SU-DHL-6 (cell line): Measurements from ENCODE around the gene KDM4F.

Experiments used
- H2AFZ ChIP-seq: fragments of 200-600 bp; sonication (generic); 2 replicates; pipeline ENCODE4 v1.6.1; 2014; ENCODE audit warnings: low read depth, mild to moderate bottlenecking, moderate library complexity, mixed read lengths, antibody characterized with exemption, low read length; ENCODE audit not compliant: severe bottlenecking
- H3F3A ChIP-seq: fragments of 200-600 bp; shearing (Covaris generic); 2 replicates; pipeline ENCODE4 v1.6.0; 2016; ENCODE audit warnings: antibody characterized with exemption, mild to moderate bottlenecking; ENCODE audit not compliant: insufficient read depth
- H3K27ac ChIP-seq: fragments of 200-600 bp; sonication (generic); 2 replicates; pipeline ENCODE4 v1.5.1; 2016; ENCODE audit warnings: low read depth, mild to moderate bottlenecking, low read length, moderate library complexity, mixed read lengths
- H3K27me3 ChIP-seq: fragments of 200-600 bp; sonication (generic), shearing (Covaris generic); 2 replicates; pipeline ENCODE4 v1.6.0; 2014; ENCODE audit warnings: mild to moderate bottlenecking, low read length
- H3K36me3 ChIP-seq: fragments of 200-600 bp; sonication (generic); 2 replicates; pipeline ENCODE4 v1.6.1; 2014; ENCODE audit warnings: mild to moderate bottlenecking, low read length, mixed read lengths
- H3K4me2 ChIP-seq: fragments of 300-600, 200-600 bp; shearing (Covaris generic), sonication (generic); 2 replicates; pipeline ENCODE4 v1.6.0; 2014; ENCODE audit warnings: low read length, low read depth, mild to moderate bottlenecking; ENCODE audit not compliant: poor library complexity, severe bottlenecking
- H3K4me3 ChIP-seq: fragments of 200-600 bp; sonication (generic); 2 replicates; pipeline ENCODE4 v1.5.1; 2014; ENCODE audit warnings: antibody characterized with exemption, low read length, mild to moderate bottlenecking, mixed read lengths; ENCODE audit not compliant: insufficient read depth, poor library complexity, severe bottlenecking
- H3K79me2 ChIP-seq: fragments of 200-600 bp; sonication (generic); 2 replicates; pipeline ENCODE4 v1.6.1; 2014; ENCODE audit warnings: mild to moderate bottlenecking, low read length, moderate library complexity; ENCODE audit not compliant: insufficient read depth
- H3K9ac ChIP-seq: fragments of 200-600 bp; sonication (generic); 2 replicates; pipeline ENCODE4 v1.7.0; 2014; ENCODE audit warnings: mild to moderate bottlenecking, low read length
- H3K9me2 ChIP-seq: fragments of 200-600 bp; sonication (generic); replicated peaks from 2 replicates; pipeline ENCODE4 v1.6.1; 2014; ENCODE audit warnings: low read length; ENCODE audit not compliant: insufficient read depth
- H3K9me3 ChIP-seq: fragments of 200-600 bp; sonication (generic); 2 replicates; pipeline ENCODE4 v1.6.1; 2014; ENCODE audit warnings: low read length, mixed read lengths; ENCODE audit not compliant: insufficient read depth
- H4K20me1 ChIP-seq: fragments of 200-600 bp; sonication (generic); 2 replicates; pipeline ENCODE4 v1.6.1; 2014; ENCODE audit warnings: low read depth, mild to moderate bottlenecking, antibody characterized with exemption, low read length, moderate library complexity, mixed read lengths
- CTCF ChIP-seq: fragments of 200-600 bp; sonication (generic); IDR thresholded peaks from one replicate; pipeline ENCODE4 v1.5.1; 2017; ENCODE audit warnings: antibody characterized with exemption, mild to moderate bottlenecking, low read length, moderate library complexity; ENCODE audit not compliant: insufficient read depth, poor library complexity, severe bottlenecking
- EZH2phosphoT487 ChIP-seq: fragments of 200-600 bp; sonication (generic), shearing (Covaris generic); conservative IDR thresholded peaks from 2 replicates; pipeline ENCODE4 v1.6.1; 2018; ENCODE audit warnings: mild to moderate bottlenecking, antibody characterized with exemption, low read length, moderate library complexity, mixed read lengths

Gene KDM4F

DNA sequence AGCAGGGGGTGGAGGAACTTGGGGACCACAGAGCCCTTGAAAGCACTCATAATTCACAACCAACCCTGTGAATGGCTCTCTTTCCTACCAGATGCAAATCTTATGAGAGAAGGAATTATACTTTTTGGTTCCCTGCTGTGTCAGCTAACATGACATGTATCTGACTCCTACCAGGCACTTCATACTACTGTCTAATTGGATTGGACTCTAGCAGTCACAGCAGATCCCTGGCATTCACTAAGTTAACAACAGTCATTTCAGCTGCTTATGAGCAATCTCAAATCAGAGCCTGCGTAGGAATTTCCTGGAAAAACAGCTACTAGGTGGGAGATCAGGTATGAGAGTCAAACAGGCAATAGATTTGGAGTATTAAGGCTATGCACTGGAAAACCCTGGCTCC, 29.3 kb downstream of the KDM4F start:
- H4K20me1 ChIP-seq, result no peaks in the 10 kb centered on the region
- H3K9ac ChIP-seq, result no peak overlapping the region
- H3K9me3 ChIP-seq, result no peaks in the 10 kb centered on the region
- no peak overlapping the region for H3K4me2 ChIP-seq
- H3K36me3 ChIP-seq, result no peaks in the 10 kb centered on the region
- no peaks in the 10 kb centered on the region for H3F3A ChIP-seq
- no peaks in the 10 kb centered on the region for H3K9me2 ChIP-seq
- H3K4me3 ChIP-seq, result no peak overlapping the region
- H3K79me2 ChIP-seq, result no peaks in the 10 kb centered on the region
- H2AFZ ChIP-seq, result no peak overlapping the region
- no peaks in the 10 kb centered on the region for H3K27me3 ChIP-seq
- H3K27ac ChIP-seq, result no peak overlapping the region
- TF ChIP-seq CTCF (no peak), EZH2phosphoT487 (no peak)

DNA sequence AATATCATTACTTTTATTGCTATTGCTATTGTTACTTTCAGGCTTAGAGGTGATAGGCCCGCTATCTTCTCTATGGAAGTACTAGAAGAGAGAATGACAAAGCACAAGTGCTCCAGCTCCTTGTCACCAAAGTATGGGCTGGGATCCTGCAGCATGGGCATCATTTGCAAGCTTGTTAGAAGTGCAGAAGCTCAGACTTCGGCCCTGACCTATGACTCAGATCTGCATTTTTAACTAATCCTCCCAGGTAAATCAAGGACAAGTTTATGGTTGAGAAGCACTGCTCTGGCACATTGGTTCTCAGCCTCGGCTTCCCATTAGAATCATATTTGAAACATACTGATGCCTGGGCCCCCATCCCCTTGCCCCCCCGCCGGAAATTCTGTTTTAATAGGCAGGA, 31.8 kb downstream of the KDM4F start:
- H3K4me2 ChIP-seq, result no peak overlapping the region
- no peak for TF ChIP-seq EZH2phosphoT487
- TF ChIP-seq CTCF, result no peak

GRCh38 chr11:95081412-95081811, 32.2 kb downstream of the KDM4F start:
- H3K9me3 ChIP-seq, result no peaks in the 10 kb centered on the region
- H3K9me2 ChIP-seq, result no peaks in the 10 kb centered on the region
- H3K4me3 ChIP-seq, result no peak overlapping the region
- H2AFZ ChIP-seq, result no peak overlapping the region
- TF ChIP-seq EZH2phosphoT487, result no peak
- no peak for TF ChIP-seq CTCF
- no peak overlapping the region for H3K4me2 ChIP-seq
- no peaks in the 10 kb centered on the region for H3K36me3 ChIP-seq
- no peaks in the 10 kb centered on the region for H4K20me1 ChIP-seq
- no peaks in the 10 kb centered on the region for H3K79me2 ChIP-seq
- H3K27ac ChIP-seq, result no peak overlapping the region
- no peak overlapping the region for H3K9ac ChIP-seq
- no peaks in the 10 kb centered on the region for H3K27me3 ChIP-seq
- H3F3A ChIP-seq, result no peaks in the 10 kb centered on the region

More for the DNA sequence above, 31.8 kb downstream of the KDM4F start:
- H3K27ac ChIP-seq, result no peak overlapping the region
- no peaks in the 10 kb centered on the region for H3K9me3 ChIP-seq
- H3K9me2 ChIP-seq, result no peaks in the 10 kb centered on the region
- no peaks in the 10 kb centered on the region for H3K36me3 ChIP-seq
- H3K9ac ChIP-seq, result no peak overlapping the region
- H3K27me3 ChIP-seq, result no peaks in the 10 kb centered on the region
- H2AFZ ChIP-seq, result no peak overlapping the region
- no peaks in the 10 kb centered on the region for H4K20me1 ChIP-seq
- H3K79me2 ChIP-seq, result no peaks in the 10 kb centered on the region
- no peaks in the 10 kb centered on the region for H3F3A ChIP-seq
- H3K4me3 ChIP-seq, result no peak overlapping the region
